ENCODE results near the gene NLN.

DNA sequence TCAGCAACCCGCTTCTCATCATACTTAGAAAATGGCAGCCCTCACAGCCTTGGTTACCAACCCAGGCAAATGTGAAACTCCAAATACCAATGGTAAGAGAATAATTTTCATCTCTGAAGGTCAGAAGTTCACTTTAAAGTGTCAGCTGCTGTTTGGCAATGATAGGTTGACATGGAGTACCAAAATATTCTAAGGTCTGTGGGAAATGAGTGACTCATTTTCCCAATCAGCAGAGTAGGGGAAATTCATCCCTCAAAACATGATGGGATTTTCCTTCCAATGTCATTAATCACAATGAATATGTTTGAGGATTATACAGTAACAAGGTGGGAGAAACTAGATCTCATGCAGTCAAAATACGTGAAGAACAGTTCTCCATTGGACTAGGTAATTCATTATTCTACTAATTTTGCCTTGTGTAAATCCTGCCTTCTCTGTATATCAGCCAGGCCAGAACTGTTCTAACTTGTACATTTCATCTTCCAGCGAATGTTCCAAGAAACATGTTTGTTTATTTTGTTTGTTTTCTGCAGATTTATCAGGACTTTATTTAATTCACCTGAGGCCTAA, 151.3 kb downstream of the NLN start:
- TF ChIP-seq, protein P1, sequence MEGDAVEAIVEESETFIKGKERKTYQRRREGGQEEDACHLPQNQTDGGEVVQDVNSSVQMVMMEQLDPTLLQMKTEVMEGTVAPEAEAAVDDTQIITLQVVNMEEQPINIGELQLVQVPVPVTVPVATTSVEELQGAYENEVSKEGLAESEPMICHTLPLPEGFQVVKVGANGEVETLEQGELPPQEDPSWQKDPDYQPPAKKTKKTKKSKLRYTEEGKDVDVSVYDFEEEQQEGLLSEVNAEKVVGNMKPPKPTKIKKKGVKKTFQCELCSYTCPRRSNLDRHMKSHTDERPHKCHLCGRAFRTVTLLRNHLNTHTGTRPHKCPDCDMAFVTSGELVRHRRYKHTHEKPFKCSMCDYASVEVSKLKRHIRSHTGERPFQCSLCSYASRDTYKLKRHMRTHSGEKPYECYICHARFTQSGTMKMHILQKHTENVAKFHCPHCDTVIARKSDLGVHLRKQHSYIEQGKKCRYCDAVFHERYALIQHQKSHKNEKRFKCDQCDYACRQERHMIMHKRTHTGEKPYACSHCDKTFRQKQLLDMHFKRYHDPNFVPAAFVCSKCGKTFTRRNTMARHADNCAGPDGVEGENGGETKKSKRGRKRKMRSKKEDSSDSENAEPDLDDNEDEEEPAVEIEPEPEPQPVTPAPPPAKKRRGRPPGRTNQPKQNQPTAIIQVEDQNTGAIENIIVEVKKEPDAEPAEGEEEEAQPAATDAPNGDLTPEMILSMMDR (IDR thresholded peaks at IDR 0.05) = no peak
- TF ChIP-seq POLR2A (IDR thresholded peaks at IDR 0.05) = no peak

All from adrenal gland (tissue), 5 donors.